Measurements from ENCODE around the gene CNTNAP2. TPM values are rescaled to one million over a fixed set of nuclear protein-coding genes. Genes with fewer than 3 reads are reported as not detected.

Gene CNTNAP2
- total and polyA plus RNA-seq, 2 of the 4 experiments (the other 2 are of a cell fraction), result not detected

DNA sequence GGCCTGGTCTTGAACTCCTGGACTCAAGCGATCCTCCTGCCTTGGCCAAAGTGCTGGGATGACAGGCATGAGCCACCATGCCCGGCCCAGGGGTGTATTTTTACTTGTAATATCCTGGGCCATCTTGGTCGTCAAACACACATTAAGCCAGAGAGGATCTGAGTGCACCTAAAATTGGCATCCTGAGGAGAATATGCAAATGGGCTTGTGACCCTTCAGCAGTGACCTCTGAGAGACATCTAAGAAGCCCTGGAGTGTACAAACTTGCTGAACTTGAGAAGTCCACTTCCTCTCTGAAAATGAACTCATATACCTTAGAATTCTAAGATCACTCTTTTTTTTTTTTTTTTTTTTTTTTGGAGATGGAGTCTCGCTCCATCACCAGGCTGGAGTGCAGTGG lies 2102.0 kb downstream of the CNTNAP2 start:
- BruUV-seq (replicated peaks), result no TSS peak
- Histone ChIP-seq H3K4me1 (ENCODE audit: control insufficient read depth, insufficient read depth, low read length) (no peaks in the 10 kb centered on the region), H3K4me3 (ENCODE audit: insufficient read depth, low read depth, low read length) (no peak overlapping the region), H3K9me3 (ENCODE audit: control insufficient read depth, insufficient read depth, low read length) (peaks cover 15% of the 10 kb centered on the region), H2BK5ac (ENCODE audit: low read depth, low read length, poor library complexity, severe bottlenecking) (no peak overlapping the region), H4K8ac (ENCODE audit: low read depth in 2 of 2, low read length in 2 of 2) (no peak overlapping the region), H3K14ac (replicated peaks; ENCODE audit: low read depth, low read length) (no peak overlapping the region), H3K27ac (ENCODE audit: insufficient read depth, low read length) (no peak overlapping the region), H2BK20ac (ENCODE audit: low read depth, low read length) (no peak overlapping the region), H3K23ac (ENCODE audit: low read depth, low read length) (no peak overlapping the region), H3K18ac (ENCODE audit: low read depth, low read length) (no peak overlapping the region), H4K91ac (ENCODE audit: insufficient read depth, low read depth, low read length) (no peak overlapping the region), H2BK15ac (ENCODE audit: low read depth, low read length) (no peak overlapping the region), H2BK120ac (ENCODE audit: low read depth, low read length) (no peak overlapping the region), H3K9ac (ENCODE audit: low read depth, low read length) (no peak overlapping the region), H3K56ac (ENCODE audit: extremely low read depth, insufficient read depth, low read length) (no peak overlapping the region), H3K79me1 (ENCODE audit: low read depth in 1 of 2, low read length in 2 of 2) (no peaks in the 10 kb centered on the region), H3K4ac (ENCODE audit: low read depth, low read length) (no peak overlapping the region), H2AK9ac (replicated peaks; ENCODE audit: low read depth, low read length, poor library complexity) (no peak overlapping the region), H3K9me1 (ENCODE audit: insufficient read depth, low read length) (no peaks in the 10 kb centered on the region), H4K20me1 (ENCODE audit: insufficient read depth, low read length) (no peaks in the 10 kb centered on the region), H2AFZ (replicated peaks; ENCODE audit: low read length, poor library complexity) (no peak overlapping the region), H3K36me3 (ENCODE audit: control insufficient read depth, insufficient read depth, low read length) (no peaks in the 10 kb centered on the region), H4K5ac (ENCODE audit: low read depth, low read length) (no peak overlapping the region), H3K4me2 (ENCODE audit: low read depth, low read length) (no peak overlapping the region), H2AK5ac (ENCODE audit: low read depth, low read length) (no peak overlapping the region), H3K27me3 (ENCODE audit: control insufficient read depth, insufficient read depth, low read length) (no peaks in the 10 kb centered on the region)
- TF ChIP-seq, protein P1, sequence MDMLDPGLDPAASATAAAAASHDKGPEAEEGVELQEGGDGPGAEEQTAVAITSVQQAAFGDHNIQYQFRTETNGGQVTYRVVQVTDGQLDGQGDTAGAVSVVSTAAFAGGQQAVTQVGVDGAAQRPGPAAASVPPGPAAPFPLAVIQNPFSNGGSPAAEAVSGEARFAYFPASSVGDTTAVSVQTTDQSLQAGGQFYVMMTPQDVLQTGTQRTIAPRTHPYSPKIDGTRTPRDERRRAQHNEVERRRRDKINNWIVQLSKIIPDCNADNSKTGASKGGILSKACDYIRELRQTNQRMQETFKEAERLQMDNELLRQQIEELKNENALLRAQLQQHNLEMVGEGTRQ (IDR thresholded peaks at IDR 0.05; ENCODE audit: low read depth, low read length), result no peak
- TF ChIP-seq, protein P2, sequence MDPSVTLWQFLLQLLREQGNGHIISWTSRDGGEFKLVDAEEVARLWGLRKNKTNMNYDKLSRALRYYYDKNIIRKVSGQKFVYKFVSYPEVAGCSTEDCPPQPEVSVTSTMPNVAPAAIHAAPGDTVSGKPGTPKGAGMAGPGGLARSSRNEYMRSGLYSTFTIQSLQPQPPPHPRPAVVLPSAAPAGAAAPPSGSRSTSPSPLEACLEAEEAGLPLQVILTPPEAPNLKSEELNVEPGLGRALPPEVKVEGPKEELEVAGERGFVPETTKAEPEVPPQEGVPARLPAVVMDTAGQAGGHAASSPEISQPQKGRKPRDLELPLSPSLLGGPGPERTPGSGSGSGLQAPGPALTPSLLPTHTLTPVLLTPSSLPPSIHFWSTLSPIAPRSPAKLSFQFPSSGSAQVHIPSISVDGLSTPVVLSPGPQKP (IDR thresholded peaks at IDR 0.05; ENCODE audit: borderline replicate concordance, low read depth, low read length), result no peak
- TF ChIP-seq MXI1 (IDR thresholded peaks at IDR 0.05; ENCODE audit: borderline replicate concordance, low read depth, low read length), result no peak
- no peak for TF ChIP-seq RFX5 (IDR thresholded peaks at IDR 0.05; ENCODE audit: low read depth, low read length)
- no peak for TF ChIP-seq RCOR1 (IDR thresholded peaks at IDR 0.05; ENCODE audit: insufficient replicate concordance, low read length)
- TF ChIP-seq MAZ (IDR thresholded peaks at IDR 0.05; ENCODE audit: borderline replicate concordance, low read depth, low read length), result no peak
- ChIA-PET CTCF (no interaction called here), POLR2A (ENCODE audit: unreplicated experiment) (no interaction called here)
- no peak for DNase-seq
- ATAC-seq (ENCODE audit: low read depth), result no peak
- intact Hi-C loops (cut with micrococcal nuclease), result no loop called here
- in situ Hi-C loops (cut with MboI; ENCODE audit: low sequenced_read_pairs), result no loop called here
- WGBS, 2 experiments (ENCODE audit: extremely low coverage in 2 of 2, insufficient read length in 1 of 2), result 40% methylated on average over 2 of the region's 4 CpGs; no CpG with 5 or more reads in 1 of the 2 experiments
- dilution Hi-C loops (cut with HindIII; ENCODE audit: low sequenced_read_pairs, unreplicated experiment), result no loop called here
